CD4-positive, alpha-beta T cell treated with Interleukin-15 for 4 hours (primary cell): ENCODE measurements around the gene ZNF207.
"Not testable (repeated sequence)": the region's sequence is repeated elsewhere in the genome, so short reads cannot be mapped to it uniquely, and the experiment has no call there.

Source experiments
- DNase-seq: peaks from one replicate; pipeline ENCODE4 v3.0.0-alpha.2; 2020; ENCODE audit warnings: low spot score

The ZNF207 gene

DNA sequence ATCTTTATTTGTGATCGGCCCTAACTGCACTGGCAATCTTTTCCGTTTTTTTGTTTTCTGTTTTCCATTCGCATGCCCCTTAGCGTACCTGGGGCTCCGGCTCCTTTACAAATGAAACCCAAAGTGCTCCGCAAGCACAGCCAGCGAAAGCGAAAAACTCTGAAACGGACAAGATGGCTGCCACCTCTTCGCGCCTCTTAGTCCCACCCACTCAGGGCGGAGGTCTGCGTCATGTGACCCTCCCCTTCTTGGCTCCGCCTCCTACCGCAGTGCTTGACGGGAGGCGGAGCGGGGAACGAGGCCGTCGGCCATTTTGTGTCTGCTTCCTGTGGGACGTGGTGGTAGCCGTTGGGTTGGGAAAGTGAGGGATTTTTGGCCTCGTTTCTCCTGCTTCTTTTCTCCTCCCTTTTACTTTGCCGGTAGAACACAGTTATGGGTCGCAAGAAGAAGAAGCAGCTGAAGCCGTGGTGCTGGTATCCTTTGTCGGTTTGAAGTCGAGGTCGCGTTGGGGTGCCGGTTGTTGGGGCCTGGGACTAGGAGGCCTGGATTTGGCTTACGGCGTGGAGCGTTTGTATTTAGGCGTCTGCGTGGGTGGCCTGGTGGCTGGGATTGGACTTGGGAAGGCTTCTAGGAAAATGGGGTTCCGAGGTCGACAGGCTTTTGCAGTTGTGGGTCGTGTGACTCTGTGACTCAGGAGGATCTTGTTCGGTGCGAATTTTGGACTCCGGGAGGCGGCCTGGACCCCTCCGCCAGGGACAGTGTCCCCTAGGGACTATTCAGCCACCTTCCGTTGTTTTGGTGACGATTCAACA lies at the start of gene ZNF207:
Gene ZNF207 (plus strand): TSS at position 304 of the 812 bp plus-strand sequence. CDS start 129 bp downstream, at position 433.
- DNase-seq: peak; percentile 94

DNA sequence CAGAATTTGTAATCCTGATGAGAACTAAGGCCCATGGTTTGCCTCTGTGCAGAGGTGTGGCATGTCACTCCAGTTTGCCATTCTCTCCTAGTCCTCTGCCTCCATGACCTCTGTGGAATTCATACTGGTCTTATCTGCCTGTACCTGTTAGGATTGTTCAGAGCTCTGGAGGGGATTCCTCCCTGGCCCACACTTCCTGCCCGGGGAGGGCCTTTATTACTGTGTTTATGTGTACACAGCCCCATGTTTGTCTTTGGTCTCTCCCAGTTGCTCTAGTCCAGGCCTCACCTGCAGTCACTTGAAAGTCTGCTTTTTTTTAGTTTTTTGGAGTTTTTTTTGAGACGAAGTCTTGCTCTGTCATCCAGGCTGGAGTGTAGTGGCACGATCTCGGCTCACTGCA lies 47.9 kb upstream of the ZNF207 start:
- DNase-seq: no peak

DNA sequence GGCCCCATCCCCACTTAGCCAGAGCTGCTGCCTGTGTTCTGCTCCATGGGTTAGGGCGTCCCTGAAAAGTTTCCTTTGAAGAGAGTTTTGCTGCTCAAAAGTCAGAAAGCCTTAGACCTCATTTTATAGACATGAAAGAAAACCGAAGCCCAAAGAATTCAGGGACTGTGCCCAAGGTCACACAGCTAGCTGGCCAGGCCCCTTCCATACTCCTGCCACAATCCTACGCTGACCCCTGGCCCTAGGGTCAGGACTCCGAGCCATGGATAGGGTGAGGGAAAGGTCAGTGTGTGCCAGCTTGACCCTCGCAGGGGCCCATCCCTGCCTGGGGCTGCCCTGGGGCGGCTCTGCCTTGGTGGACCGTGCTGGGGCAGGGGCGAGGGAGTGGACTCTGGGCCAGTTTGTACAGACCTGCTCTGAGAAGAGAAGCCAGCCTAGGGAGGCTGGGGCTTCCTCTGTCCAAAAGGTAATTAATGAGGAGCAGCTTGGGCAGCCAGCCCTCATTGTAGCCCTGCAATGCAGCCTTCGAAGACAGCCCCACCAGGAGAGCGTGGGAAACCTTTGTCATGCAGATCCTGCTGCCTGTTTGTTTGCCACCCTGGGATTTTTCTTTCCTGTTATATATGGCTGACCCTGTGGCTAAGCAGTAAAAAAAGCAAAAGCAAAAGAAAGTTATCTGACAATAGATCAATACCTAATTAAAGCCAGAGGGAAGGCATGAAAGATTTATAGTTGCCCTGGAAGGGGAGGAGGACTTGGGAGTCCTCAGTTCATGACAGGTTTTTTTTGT lies 46.9 kb upstream of the ZNF207 start:
- no peak for DNase-seq

DNA sequence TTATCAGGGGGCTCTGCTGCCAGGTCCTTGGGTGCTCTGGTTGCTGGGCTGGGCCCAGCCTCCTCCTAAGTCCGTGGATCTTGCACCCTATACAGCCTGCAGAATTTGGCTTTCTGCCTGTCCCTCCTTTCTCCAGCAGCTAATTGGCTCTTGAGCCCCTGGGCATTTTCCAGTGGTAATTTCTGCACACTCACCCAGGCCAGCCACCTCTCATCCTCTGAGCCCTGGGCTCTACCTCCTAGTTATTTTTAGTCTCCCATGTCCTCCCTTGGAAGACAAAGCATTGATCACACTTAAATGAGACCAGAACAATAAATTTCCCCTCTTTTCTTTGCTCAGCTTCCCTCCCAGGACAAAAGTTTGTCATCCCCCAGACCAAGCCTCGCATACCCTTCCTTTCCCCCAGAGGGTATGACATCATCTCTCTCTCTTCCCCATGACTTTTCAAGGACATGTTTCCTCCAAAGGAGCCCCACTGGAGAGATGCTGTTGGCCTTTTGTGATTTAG lies 46.1 kb upstream of the ZNF207 start:
- no peak for DNase-seq

DNA sequence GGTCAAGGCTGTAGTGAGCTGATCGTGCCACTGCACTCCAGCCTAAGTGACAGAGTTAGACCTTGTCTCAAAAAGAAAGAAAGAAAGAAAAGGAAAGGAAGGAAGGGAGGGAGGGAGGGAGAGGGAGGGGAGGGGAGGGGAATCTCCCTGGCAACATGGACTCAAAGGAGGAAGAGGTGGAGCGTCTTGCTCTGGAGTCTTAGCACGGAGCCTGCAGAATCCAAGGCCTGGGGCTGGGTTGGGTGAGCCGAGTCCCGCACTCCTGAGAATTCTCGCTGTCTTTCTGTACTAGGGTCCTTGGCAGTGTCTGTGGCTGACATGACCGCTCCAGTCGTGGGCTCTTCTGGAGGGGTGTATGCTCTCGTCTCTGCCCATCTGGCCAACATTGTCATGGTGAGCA lies 44.9 kb upstream of the ZNF207 start:
- DNase-seq: no peak

DNA sequence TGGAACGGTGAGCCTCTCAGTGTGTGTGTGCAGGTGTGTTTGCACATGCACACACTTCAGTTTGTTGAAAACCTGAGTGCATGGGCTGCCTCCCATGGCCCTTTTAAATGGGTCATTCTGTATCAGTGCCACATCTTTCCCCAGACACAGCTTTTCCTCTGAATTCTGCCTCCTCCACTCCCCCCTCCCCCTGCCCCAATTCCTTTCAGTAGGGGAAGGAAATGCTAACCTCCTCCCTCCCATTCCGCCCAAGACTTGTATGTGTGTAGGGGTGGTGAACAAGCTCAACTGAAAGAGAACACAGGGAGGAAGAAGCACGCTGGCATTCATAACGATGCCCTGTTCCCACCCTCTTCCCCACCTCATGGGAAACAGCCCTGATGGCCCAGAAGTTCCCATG lies 42.3 kb upstream of the ZNF207 start:
- DNase-seq: no peak

DNA sequence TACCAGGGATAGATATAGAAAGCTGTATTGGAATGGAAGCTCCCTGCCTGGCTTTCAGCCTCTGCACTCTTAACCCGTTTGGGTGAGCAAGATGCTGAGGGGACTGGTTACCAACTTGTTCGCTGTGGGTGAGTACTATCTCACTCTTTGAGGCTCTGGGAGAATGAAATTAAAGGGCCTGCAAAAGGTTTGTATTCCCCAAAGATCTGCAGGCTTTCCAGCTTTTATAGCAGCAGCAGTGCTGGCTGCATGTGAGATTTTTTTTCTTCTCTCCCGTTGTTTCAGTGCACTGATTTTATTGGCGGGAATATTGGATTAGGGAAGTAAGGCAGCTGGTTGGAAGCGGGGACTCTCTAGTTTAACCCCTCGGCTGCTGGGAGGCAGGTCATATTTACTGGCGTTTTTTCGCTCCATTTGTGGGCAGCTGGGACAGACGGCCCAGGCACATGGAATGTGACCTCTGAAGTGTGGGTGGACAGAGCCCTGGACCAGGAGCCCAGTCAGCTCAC lies 38.9 kb upstream of the ZNF207 start:
- DNase-seq: no peak

DNA sequence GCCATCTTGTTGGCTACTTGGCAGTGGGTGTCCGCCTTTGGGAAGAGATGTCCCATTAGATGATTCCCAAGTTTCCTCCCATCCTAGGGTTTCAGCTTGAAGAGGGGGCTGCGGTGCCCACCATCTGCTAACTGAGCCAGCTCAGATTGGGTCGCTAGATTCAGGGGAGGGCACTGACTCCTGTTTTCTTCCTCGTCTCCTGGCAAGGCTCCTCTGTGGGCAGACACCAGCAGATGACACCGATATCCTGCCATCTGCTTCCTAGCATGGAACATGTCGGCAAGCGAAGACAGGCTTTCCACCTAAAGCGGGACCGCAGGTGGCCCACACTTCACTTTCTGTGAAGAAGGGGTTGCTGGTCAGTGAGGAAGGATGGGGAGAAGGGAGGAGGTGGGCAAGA lies 35.3 kb upstream of the ZNF207 start:
- DNase-seq: no peak

DNA sequence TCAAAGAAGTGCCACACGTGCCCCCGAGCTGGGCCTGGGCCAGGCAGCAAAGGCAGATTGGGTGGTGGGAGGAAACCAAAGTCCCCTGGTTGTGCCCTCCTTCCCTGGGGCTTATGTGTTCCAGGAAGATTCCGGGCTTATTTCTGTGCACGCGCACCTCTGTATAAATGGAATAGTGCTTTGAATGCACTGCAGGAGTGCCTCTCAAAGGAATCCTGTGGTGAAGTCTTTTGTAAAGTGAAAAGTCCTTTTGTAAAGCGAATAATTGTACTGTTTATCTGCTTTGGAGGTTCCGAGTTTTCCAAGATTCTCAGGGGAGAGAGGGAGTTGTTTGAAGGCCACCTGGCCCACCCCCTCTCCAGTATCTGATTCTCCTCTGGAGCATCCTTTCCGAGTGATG lies 34.8 kb upstream of the ZNF207 start:
- no peak for DNase-seq

DNA sequence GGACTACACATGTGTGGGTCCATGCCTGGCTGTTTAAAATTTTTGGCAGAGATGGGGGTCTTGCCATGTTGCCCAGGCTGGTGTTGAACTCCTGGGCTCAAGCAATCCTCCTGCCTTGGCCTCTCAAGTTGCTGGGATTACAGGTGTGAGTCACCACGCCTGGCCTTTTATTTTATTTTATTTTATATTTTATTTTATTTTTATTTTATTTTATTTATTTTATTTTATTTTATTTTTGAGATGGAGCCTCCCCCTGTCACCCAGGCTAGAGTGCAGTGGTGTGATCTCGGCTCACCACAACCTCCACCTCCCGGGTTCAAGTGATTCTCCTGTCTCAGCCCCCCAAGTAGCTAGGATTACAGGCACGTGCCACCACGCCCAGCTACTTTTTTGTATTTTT lies 33.3 kb upstream of the ZNF207 start:
- DNase-seq: not testable (repeated sequence)

DNA sequence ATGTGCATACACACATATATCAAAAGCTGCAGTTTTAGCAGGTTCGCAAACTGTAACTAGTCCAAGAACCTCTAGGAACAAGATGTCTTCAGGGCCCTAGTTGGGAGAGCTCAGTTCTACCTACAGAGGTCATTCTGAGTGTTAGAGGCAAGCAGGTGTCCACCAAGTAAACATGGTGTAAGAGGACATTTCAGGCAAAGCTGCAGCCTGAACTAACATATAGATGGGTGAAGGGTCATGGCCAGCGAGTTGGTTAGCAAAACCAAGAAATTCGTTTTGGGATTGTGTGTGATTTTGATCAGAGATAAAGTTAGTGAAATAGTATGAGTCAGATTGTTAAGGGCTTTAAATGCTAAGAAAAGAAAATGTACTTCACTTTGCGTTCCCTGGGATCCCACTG lies 32.6 kb upstream of the ZNF207 start:
- no peak for DNase-seq

DNA sequence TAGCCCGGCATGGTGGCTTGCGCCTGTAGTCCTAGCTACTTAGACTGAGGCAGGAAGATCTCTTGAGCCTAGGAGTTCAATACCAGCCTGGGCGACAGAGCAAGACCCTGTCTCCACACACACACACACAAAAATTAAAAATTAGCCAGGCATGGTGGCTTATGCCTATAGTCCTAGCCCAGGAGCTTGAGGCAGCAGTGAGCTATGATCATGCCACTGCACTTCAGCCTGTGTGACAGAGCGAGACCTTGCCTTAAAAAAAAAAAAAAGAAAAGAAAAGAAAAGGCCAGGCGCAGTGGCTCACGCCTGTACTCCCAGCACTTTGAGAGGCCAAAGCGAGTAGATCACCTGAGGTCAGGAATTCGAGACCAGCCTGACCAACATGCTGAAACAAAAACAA lies 31.9 kb upstream of the ZNF207 start:
- DNase-seq: no peak

DNA sequence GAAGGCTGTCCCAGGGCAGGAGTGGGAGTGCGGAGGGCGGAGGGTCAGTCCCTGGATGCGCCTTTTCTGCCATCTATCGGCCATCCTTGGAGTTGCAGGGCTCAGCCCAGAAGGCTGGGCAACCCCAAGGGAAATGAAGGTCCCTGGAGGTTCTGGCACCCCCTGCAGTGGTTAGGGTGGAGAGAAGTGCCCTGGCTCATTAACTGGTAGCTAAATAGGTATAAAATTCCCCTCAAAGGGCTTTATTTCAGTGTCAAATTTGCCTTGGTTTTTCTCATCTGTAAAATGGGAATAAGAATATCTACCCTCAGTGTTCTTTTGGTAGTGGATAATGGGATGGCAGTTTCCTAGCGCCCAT lies 30.4 kb upstream of the ZNF207 start:
- DNase-seq: peak; percentile 77

DNA sequence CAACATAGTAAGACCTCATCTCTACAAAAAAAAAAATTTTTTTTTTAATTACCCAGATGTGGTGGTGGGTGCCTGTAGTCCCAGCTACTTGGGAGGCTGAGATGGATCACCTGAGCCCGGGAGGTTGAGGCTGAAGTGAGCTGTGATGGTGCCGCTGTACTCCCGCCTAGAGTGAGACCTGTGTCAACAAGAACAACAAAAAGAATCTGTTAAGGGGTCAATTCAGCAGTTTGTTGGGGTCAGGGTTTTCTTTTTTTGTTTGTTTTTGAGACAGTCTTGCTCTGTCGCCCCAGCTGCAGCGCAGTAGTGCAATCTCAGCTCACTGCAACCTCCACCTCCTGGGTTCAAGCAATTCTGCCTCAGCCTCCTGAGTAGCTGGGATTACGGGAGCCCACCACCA lies 29.9 kb upstream of the ZNF207 start:
- DNase-seq: not testable (repeated sequence)

DNA sequence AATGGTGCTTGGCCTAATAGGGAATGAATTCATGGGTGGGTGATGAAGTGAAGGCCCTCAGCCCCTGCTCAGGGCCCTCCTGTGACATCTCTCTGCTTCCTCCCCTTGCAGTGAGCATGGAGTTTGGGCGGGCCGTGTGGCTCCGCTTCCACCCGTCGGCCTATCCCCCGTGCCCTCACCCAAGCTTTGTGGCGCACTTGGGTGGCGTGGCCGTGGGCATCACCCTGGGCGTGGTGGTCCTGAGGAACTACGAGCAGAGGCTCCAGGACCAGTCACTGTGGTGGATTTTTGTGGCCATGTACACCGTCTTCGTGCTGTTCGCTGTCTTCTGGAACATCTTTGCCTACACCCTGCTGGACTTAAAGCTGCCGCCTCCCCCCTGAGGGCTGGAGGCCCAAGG lies 29.1 kb upstream of the ZNF207 start:
- DNase-seq: no peak

DNA sequence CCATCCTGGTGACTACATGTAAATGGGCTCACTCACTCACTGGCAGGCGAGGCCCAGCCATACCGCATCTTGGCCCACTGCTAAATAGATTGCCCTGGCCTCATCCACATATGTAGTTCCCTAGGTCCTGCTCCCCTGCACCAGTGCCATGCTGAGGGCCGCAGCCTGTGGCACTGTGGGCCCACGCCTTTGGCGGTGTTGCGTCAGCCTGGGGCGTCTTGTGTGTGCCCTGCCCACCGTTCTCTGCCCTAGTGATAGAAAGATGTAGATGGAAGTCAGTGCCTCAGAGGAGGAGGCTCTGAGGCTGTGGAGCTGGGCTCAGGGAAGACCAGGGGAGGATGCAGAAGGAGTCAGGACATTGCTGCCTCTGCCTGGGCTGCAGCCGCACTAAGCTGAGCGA lies 26.9 kb upstream of the ZNF207 start:
- DNase-seq: no peak

DNA sequence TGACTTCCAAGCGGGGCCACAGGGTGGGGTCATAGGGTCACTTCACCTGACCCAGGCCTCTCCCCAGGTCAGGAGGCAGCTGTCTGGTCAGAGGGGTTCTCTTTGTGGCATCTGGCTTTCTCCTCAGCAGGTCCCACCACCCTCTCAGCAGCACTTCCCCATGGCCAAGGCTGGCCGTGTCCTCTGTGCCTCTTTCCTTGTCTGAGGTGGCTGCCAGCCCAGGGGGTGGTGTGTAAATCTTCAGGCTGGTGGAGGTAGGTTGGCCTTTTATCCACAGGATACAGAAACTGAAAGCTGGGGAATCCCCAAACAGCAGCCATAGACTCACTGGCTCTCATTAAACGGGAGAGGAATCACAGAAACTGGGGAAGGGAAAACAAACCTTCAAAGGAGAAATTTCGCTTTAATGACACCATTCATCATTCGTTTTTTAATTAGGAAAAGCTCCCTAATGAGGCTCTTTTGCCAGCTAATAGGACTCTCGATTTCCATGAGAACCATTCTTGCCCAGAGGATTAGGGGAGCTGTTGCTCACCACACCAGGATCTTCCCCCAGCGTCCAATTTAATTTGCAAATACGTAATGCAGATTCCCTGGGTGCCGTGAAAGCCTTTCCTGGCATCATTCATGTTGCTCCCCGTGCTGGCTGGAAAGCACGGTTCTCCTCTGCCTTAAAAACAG lies 26.0 kb upstream of the ZNF207 start:
- peak; percentile 36 for DNase-seq

DNA sequence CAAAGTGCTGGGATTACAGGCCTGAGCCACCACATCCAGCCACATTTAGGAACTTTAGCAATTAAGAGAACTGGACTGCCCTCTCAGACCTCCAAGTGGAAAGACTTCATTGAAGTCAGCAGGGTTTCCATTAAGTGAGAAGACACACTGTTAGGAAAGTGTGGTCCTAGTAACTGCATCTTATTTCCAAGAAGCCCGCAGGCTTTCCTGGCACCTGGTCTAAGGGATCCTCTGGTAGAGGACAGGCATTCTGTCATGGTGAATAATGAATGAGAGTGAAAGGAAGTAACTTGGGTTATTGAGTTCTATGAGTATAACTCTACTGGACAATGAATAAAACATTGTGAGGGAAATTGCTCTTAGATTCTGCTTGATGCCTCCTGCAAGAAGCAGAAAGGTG lies 22.0 kb upstream of the ZNF207 start:
- no peak for DNase-seq

DNA sequence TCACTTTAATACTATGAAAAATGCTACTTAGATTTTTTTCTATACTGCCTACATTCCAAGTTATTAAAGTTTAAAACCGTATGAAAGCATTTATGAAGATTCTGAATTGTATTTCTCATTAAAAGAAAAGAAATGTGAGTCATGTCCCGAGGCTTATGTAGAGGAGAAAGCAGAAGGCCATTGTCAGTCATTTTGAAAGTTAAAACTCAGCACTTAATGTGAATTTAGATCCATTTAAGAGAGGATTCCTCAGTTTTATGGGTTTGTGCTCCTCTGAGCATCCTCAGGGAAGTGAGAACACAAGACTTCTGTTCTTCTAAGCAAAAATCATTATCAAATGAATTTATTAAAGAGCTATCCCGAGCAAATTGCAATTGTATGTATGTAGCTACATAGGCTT lies 19.8 kb upstream of the ZNF207 start:
- no peak for DNase-seq

DNA sequence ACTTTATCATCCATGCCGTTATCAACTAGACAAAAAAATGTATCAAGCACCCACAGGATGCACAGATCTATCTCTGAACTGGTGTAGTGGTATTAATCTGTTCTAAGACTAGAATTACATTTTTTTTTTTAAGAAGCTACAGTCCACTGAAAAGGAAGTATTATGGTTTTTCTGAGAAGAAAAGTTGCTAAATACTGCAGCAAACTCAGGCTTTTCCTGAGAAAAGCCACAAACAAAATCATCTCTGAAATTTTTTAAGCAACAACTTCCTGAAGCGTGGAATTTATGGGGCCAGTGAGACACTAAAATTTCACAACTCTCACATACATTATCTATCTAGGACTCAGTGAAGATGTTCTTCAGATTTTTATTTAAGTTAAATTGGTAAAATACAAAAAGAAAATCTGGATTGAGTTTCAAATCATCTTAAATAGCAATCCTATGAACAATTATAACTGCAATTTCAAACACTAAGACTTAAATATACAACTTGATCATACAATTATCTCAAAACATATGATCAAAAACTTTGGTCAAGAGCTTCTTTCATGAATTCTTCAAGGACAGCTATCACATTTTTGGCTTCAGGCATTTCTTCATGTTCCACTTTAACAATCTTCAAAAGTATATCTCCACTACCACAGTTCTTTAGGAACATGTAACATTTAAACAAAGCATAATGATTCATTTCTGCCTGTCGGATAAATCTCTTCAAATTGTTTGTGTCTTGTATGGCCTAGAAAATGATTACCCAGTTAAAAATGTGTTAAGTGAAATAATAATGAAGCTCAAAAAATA lies 18.5 kb upstream of the ZNF207 start:
- peak; percentile 55 for DNase-seq

DNA sequence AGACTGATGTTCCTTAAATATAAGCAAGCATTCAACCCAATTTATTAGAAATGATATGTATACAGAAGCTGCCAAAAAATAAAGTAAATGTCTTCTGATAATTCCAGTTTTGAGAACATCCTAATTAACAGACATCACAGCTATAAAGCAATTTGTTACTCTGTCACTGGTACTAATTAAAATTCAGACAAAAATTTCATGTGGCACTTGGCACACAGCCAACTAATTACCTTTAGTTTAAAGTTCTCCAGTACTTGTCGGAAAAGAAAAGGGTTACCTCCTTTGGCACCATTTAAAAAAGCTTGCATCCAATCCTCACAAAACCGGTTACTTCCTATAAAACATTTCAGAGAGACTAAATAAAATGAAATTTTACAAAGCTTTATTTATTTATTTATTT lies 16.8 kb upstream of the ZNF207 start:
- no peak for DNase-seq

DNA sequence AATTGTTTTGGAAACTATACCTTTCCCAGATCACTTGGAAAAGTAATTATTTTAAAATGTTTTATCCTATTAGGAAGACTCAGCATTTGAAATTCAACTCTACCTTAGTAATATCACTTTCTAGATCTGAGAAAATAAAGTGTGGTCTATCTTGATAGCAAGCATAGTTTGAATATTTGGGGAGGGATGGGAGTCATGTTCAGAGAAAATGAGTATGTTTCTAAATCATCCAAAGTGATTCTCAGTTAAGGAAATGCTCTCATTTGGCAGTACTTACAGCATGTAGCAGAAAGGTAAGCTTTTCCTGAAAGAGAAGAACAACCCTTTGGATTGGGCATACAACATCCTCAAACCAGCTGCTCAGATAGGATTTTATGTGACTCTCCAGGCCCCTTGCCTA lies 14.9 kb upstream of the ZNF207 start:
- no peak for DNase-seq
